RWPE1 (cell line): Measurements from ENCODE around the gene GMFB.
"Not testable (repeated sequence)": the region's sequence is repeated elsewhere in the genome, so short reads cannot be mapped to it uniquely, and the experiment has no call there.

ENCODE experiments used
- CTCF ChIA-PET: fragments of 350-600 bp; sonication (Branson Sonifier 250); formaldehyde crosslinking; extraction: SDS; loops from one replicate; lab custom pipeline; 2021; lab: Yijun Ruan, JAX
- POLR2A ChIA-PET: fragments of 400-600 bp; formaldehyde crosslinking; extraction: SDS; loops from one replicate; lab custom pipeline; 2020; ENCODE audit warnings: antibody characterized with exemption; ENCODE audit not compliant: low non-redundant PET; lab: Yijun Ruan, JAX
- DNase-seq: peaks from one replicate; pipeline ENCODE4 v3.0.0; 2012; ENCODE audit warnings: low spot score
- H3K27ac ChIP-seq: fragments of 450-650 bp; 2 replicates; pipeline ENCODE4 v1.5.1; 2017
- CTCF ChIP-seq: fragments of 450-650 bp; conservative IDR thresholded peaks from 2 replicates; pipeline ENCODE4 v1.5.1; 2017; ENCODE audit warnings: low read depth, mild to moderate bottlenecking

The GMFB gene

GRCh38 chr14:54443981-54444380, 44.8 kb downstream of the GMFB start:
- DNase-seq = no peak
- TF ChIP-seq CTCF = no peak
- POLR2A ChIA-PET = no interaction called here
- CTCF ChIA-PET = no interaction called here
- H3K27ac ChIP-seq = peak overlapping the region; percentile 36

- peak overlapping the region; percentile 24 for H3K27ac ChIP-seq
- POLR2A ChIA-PET, CTCF ChIA-PET, DNase-seq: not testable (repeated sequence)
These were observed 45.8 kb downstream of the GMFB start for GRCh38 chr14:54442961-54443360.

- peak; percentile 96 for TF ChIP-seq CTCF
- peak within 1 kb of the TSS; percentile 98 for H3K27ac ChIP-seq
- ChIA-PET POLR2A (interaction anchor here (0.5 kb wide), 1 partner anchor 10 kb away, joined by 4 read pairs; no protein-coding TSS in a partner anchor), CTCF (interaction anchor here (1.0 kb wide), 1 partner anchor 42 kb away, joined by 4 read pairs; no protein-coding TSS in a partner anchor)
- peak; percentile 95 for DNase-seq
These were observed 47.6 kb downstream of the GMFB start, which contains the start of gene CNIH1 for GRCh38 chr14:54440873-54441868. CNIH1 (minus strand) TSS chr14:54441374; CDS start chr14:54441327, 47 bp downstream.

GRCh38 chr14:54440476-54440872, 48.3 kb downstream of the GMFB start:
- ChIA-PET CTCF (no interaction called here), POLR2A (no interaction called here)
- DNase-seq = no peak
- no peak for TF ChIP-seq CTCF
- H3K27ac ChIP-seq = peak overlapping the region; percentile 98

- TF ChIP-seq CTCF = no peak
- H3K27ac ChIP-seq = peak overlapping the region; percentile 62
- no peak for DNase-seq
- ChIA-PET CTCF (no interaction called here), POLR2A (no interaction called here)
These were observed 48.7 kb downstream of the GMFB start for GRCh38 chr14:54440037-54440436.

GRCh38 chr14:54438703-54439102, 50.1 kb downstream of the GMFB start:
- no peak for DNase-seq
- CTCF ChIA-PET = no interaction called here
- POLR2A ChIA-PET = no interaction called here
- H3K27ac ChIP-seq = no peak overlapping the region
- TF ChIP-seq CTCF = no peak

GRCh38 chr14:54437954-54438353, 50.8 kb downstream of the GMFB start:
- H3K27ac ChIP-seq, DNase-seq: not testable (repeated sequence)
- ChIA-PET CTCF (interaction anchor here (0.7 kb wide), 1 partner anchor 18 kb away, joined by 3 read pairs; no protein-coding TSS in a partner anchor), POLR2A (interaction anchor here (0.7 kb wide), 1 partner anchor 41 kb away, joined by 4 read pairs; no protein-coding TSS in a partner anchor)
